CD14-positive monocyte (primary cell): Measurements from ENCODE around the gene PLPP2. TPM values are rescaled to one million over a fixed set of nuclear protein-coding genes. Genes with fewer than 3 reads are reported as not detected.

Experiments used
- DNase-seq, 3 donors: peaks; one replicate each; pipeline ENCODE4 v3.0.0-alpha.2; 2011 to 2022
- H2AFZ ChIP-seq: 2 replicates; pipeline ENCODE4 v1.6.0; 2012; ENCODE audit warnings: mild to moderate bottlenecking, low read depth, low read length, inconsistent platforms; ENCODE audit not compliant: insufficient read depth, poor library complexity, severe bottlenecking
- H3K27ac ChIP-seq, 2 donors: 1 replicate in 1 of 2; 2 replicates in 1 of 2; pipeline ENCODE4 v1.5.1; 2012 to 2013; ENCODE audit warnings: low read length in 2 of 2, control low read depth in 1 of 2, inconsistent platforms in 1 of 2, low read depth in 1 of 2, mild to moderate bottlenecking in 1 of 2
- H3K27me3 ChIP-seq, 2 donors: one replicate each; pipeline versions ENCODE4 v1.6.0 to v1.6.1; 2011 to 2013; ENCODE audit warnings: low read length in 2 of 2; ENCODE audit not compliant: control insufficient read depth in 2 of 2, insufficient read depth in 2 of 2
- H3K36me3 ChIP-seq, 2 donors: replicated peaks in 1 of 2; 1 replicate in 1 of 2; 2 replicates in 1 of 2; pipeline versions ENCODE4 v1.5.1 to v1.6.1; 2012 to 2013; ENCODE audit warnings: low read length in 2 of 2, control low read depth in 1 of 2, inconsistent platforms in 1 of 2, mild to moderate bottlenecking in 1 of 2; ENCODE audit not compliant: insufficient read depth in 2 of 2, control insufficient read depth in 1 of 2
- H3K4me1 ChIP-seq, 2 donors: 1 replicate in 1 of 2; 2 replicates in 1 of 2; pipeline versions ENCODE4 v1.5.1 to v1.6.1; 2012 to 2013; ENCODE audit warnings: low read length in 2 of 2, control low read depth in 1 of 2, inconsistent platforms in 1 of 2, mild to moderate bottlenecking in 1 of 2, moderate library complexity in 1 of 2; ENCODE audit not compliant: insufficient read depth in 2 of 2, control insufficient read depth in 1 of 2
- H3K4me2 ChIP-seq: replicated peaks from 2 replicates; pipeline ENCODE3; 2012; ENCODE audit warnings: low read length, moderate library complexity, mild to moderate bottlenecking; ENCODE audit not compliant: poor library complexity, severe bottlenecking; ENCODE audit errors: extremely low read depth
- H3K4me3 ChIP-seq, 3 experiments: fragments of 200-600 bp in 1 of 3; sonication (generic) in 1 of 3; replicated peaks in 1 of 3; 1 replicate in 2 of 3; 2 replicates in 1 of 3; pipeline ENCODE4 v1.5.1; 2011 to 2013; ENCODE audit warnings: low read length in 3 of 3, mild to moderate bottlenecking in 3 of 3, control low read depth in 2 of 3, low read depth in 2 of 3, inconsistent platforms in 1 of 3, moderate library complexity in 1 of 3
- H3K79me2 ChIP-seq: 2 replicates; pipeline ENCODE4 v1.6.0; 2012; ENCODE audit warnings: mild to moderate bottlenecking, control low read depth, inconsistent platforms, low read length, moderate library complexity; ENCODE audit not compliant: insufficient read depth
- H3K9ac ChIP-seq: 2 replicates; pipeline ENCODE4 v1.6.0; 2017; ENCODE audit warnings: low read length, mild to moderate bottlenecking; ENCODE audit not compliant: insufficient read depth, poor library complexity, severe bottlenecking
- H3K9me3 ChIP-seq, 2 donors: replicated peaks in 1 of 2; 1 replicate in 1 of 2; 2 replicates in 1 of 2; pipeline versions ENCODE4 v1.5.1 to v1.6.1; 2012 to 2013; ENCODE audit warnings: low read length in 2 of 2, control low read depth in 1 of 2; ENCODE audit not compliant: control insufficient read depth in 1 of 2, insufficient read depth in 1 of 2
- H4K20me1 ChIP-seq: 2 replicates; pipeline ENCODE4 v1.6.0; 2012; ENCODE audit warnings: mild to moderate bottlenecking, low read length, control low read depth, moderate library complexity; ENCODE audit not compliant: insufficient read depth
- H3K27ac Mint-ChIP-seq, 7 donors: one replicate each; pipeline ENCODE4 v1.8.0; 2020; ENCODE audit warnings: mild to moderate bottlenecking in 7 of 7, mixed read lengths in 7 of 7, moderate library complexity in 6 of 7, inconsistent platforms in 2 of 7
- H3K27me3 Mint-ChIP-seq, 3 donors: one replicate each; pipeline ENCODE4 v1.8.0; 2021 to 2022; ENCODE audit warnings: low read depth in 3 of 3, mild to moderate bottlenecking in 3 of 3, mixed read lengths in 3 of 3, moderate library complexity in 3 of 3, inconsistent platforms in 1 of 3
- H3K36me3 Mint-ChIP-seq, 2 donors: one replicate each; pipeline ENCODE4 v1.8.0; 2020; ENCODE audit warnings: mixed read lengths in 2 of 2, inconsistent platforms in 1 of 2, mild to moderate bottlenecking in 1 of 2
- H3K4me1 Mint-ChIP-seq: one replicate; pipeline ENCODE4 v1.8.0; 2020; ENCODE audit warnings: mild to moderate bottlenecking, mixed read lengths
- H3K4me3 Mint-ChIP-seq, 2 donors: one replicate each; pipeline ENCODE4 v1.8.0; 2020; ENCODE audit warnings: mild to moderate bottlenecking in 2 of 2, mixed read lengths in 2 of 2, moderate library complexity in 1 of 2
- H3K9me3 Mint-ChIP-seq, 7 donors: one replicate each; pipeline ENCODE4 v1.8.0; 2020 to 2022; ENCODE audit warnings: mixed read lengths in 7 of 7, mild to moderate bottlenecking in 6 of 7, moderate library complexity in 6 of 7, inconsistent platforms in 2 of 7
- WGBS: methylation state at CpG from one replicate; pipeline ENCODE4 v1.1.5; 2013; ENCODE audit warnings: missing lambda C conversion rate; ENCODE audit not compliant: insufficient coverage; 5-methylcytosine and 5-hydroxymethylcytosine counted together
- intact Hi-C, 2 donors: fragments of 100-400 bp; cut with micrococcal nuclease; formaldehyde crosslinking; loops; one replicate each; pipeline versions ENCODE4 v1.15.0 to v1.15.1; 2023
- polyA plus RNA-seq, 3 donors: library from polyadenylated mRNA; depleted of rRNA in 1 of 3; unstranded in 2 of 3; stranded (reverse) in 1 of 3; fragments of 300-500 nt in 2 of 3; fragments of >200 nt in 1 of 3; fragmentation: Illumina TruSeq in 2 of 3; gene quantifications; 1 replicate in 2 of 3; 2 replicates in 1 of 3; pipeline ENCODE4 v1.2.3, GENCODE V29; 2012 to 2021
- TF ChIP-seq, protein P1 (sequence below): fragments of 200-600 bp; IDR thresholded peaks from one replicate; pipeline ENCODE4 v1.8.0; 2022; ENCODE audit warnings: antibody characterized with exemption, mild to moderate bottlenecking

PLPP2 gene
- polyA plus RNA-seq, 3 donors, result 0.01 TPM; not detected in 2

DNA sequence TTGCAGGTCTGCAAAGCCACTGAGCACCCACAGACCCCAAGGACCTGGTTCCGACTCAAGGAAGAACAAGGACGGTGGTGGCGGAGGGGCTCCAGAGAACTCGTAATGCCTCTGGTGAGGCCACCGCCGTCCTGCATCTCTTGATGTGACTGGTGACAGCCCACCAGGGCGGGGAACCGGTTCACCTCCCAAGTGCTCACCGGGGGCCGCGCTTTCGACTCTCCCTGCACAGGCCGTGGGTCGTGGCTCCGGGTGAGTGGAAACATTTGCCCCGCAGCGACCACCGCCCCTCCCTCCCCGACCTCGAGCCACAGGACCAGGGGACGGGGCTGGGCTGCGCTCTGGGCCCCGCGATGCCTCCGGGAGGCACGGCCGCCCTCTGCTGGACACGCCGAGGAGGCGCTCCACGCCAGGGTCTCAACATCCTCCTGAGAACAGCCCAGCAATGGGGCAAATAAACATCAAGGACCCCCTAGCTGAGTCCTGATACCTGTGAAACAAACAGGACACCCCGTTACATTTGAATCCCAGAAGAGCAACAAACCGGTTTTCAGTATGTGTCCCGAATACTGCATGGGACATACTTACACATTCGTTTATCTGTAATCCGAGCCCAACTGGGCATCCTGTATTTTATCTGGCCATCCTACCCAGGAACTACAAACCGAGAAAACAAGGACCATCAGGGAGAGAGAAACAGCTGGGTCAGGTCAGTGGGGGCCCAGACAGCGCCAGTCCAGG is 3.9 kb upstream of the PLPP2 start:
- peak overlapping the region; percentile 22 for H3K4me2 ChIP-seq
- TF ChIP-seq, protein P1, sequence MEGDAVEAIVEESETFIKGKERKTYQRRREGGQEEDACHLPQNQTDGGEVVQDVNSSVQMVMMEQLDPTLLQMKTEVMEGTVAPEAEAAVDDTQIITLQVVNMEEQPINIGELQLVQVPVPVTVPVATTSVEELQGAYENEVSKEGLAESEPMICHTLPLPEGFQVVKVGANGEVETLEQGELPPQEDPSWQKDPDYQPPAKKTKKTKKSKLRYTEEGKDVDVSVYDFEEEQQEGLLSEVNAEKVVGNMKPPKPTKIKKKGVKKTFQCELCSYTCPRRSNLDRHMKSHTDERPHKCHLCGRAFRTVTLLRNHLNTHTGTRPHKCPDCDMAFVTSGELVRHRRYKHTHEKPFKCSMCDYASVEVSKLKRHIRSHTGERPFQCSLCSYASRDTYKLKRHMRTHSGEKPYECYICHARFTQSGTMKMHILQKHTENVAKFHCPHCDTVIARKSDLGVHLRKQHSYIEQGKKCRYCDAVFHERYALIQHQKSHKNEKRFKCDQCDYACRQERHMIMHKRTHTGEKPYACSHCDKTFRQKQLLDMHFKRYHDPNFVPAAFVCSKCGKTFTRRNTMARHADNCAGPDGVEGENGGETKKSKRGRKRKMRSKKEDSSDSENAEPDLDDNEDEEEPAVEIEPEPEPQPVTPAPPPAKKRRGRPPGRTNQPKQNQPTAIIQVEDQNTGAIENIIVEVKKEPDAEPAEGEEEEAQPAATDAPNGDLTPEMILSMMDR, result peak; percentile 80

DNA sequence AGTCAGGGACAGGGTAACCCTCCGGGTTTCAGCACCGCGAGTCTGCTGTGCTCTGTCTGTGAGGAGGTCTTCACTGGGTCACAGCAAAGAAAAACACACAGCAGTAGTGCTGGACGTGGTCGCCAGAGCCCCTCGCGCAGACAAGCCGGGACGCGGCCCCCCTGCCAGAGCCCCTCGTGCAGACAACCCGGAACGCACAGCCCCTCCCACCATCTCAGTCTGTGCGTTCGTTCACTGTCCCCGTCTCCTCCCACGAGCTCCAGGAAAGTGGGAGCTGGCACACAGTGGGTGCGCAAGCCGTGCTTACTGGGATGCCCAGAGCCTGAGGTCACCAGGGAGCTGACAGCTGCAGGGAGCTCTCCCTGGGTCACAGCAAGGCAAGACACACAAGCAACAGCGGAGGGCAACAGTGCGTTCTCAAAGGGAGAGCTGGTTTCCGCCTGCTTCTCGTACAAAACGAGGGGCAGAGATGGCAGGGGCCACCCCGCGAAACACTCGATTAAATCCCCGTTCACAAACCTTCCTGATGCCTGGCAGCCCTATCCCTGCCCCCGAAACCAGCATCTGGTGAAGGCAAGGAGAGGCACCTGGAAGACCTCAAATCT is 3.2 kb upstream of the PLPP2 start:
- Histone ChIP-seq H3K27me3 (peaks cover 20 to 51% of the 10 kb centered on the region in 2 donors), H4K20me1 (no peaks in the 10 kb centered on the region), H2AFZ (no peak overlapping the region), H3K9ac (no peak overlapping the region), H3K4me3 (no peak overlapping the region), H3K36me3 (no peaks in the 10 kb centered on the region), H3K27ac (no peak overlapping the region), H3K9me3 (peaks cover 8 to 14% of the 10 kb centered on the region in 2 donors), H3K4me1 (peaks cover 19 to 23% of the 10 kb centered on the region in 2 donors), H3K79me2 (no peaks in the 10 kb centered on the region), H3K4me2 (peak overlapping the region; percentile 22)
- Mint-ChIP-seq H3K9me3 (peaks cover 0 to 13% (median 5%) of the 10 kb centered on the region in 7 donors), H3K4me3 (peak overlapping the region in 1 of 2 donors; percentile 83), H3K36me3 (no peaks in the 10 kb centered on the region), H3K27me3 (peaks cover 46 to 57% (median 52%) of the 10 kb centered on the region in 3 donors), H3K4me1 (peaks cover 19% of the 10 kb centered on the region), H3K27ac (no peak overlapping the region)
- WGBS, result 10% methylated on average over 26 of the region's 29 CpGs
- TF ChIP-seq, protein P1, result no peak
- no peak for DNase-seq
- intact Hi-C loops, result no loop called here

More for the DNA sequence above, 3.9 kb upstream of the PLPP2 start:
- H3K4me3 ChIP-seq, result no peak overlapping the region
- Mint-ChIP-seq H3K4me3 (peak overlapping the region; percentile 56 to 83), H3K9me3 (peaks cover 0 to 10% (median 5%) of the 10 kb centered on the region in 7 donors), H3K27ac (no peak overlapping the region), H3K27me3 (peaks cover 39 to 50% (median 45%) of the 10 kb centered on the region in 3 donors), H3K36me3 (no peaks in the 10 kb centered on the region), H3K4me1 (peaks cover 19% of the 10 kb centered on the region)
- peak in 2 of 3 donors; percentile 7 to 20 for DNase-seq
- H3K9me3 ChIP-seq, result peaks cover 8 to 12% of the 10 kb centered on the region in 2 donors
- peaks cover 19 to 23% of the 10 kb centered on the region in 2 donors for H3K4me1 ChIP-seq
- no peak overlapping the region for H3K27ac ChIP-seq
- intact Hi-C loops, result no loop called here
- no peaks in the 10 kb centered on the region for H3K79me2 ChIP-seq
- peaks cover 19 to 44% of the 10 kb centered on the region in 2 donors for H3K27me3 ChIP-seq
- H2AFZ ChIP-seq, result no peak overlapping the region
- WGBS, result 12% methylated on average over 36 of the region's 38 CpGs
- H3K9ac ChIP-seq, result no peak overlapping the region
- no peaks in the 10 kb centered on the region for H4K20me1 ChIP-seq
- H3K36me3 ChIP-seq, result no peaks in the 10 kb centered on the region
